T-helper 1 cell treated with Interleukin-12 subunit alpha and Interleukin-12 subunit beta and Interleukin-4 antibody, amounts not matched to agents 30 μg/mL and 1 μg/mL, for 36 hours (primary cell): ENCODE measurements around the gene PIP5KL1.
"Not testable (repeated sequence)": the region's sequence is repeated elsewhere in the genome, so short reads cannot be mapped to it uniquely, and the experiment has no call there.

Experiments used
- H3K27ac Mint-ChIP-seq: one replicate; pipeline ENCODE4 v1.8.0; 2021; ENCODE audit warnings: mild to moderate bottlenecking, mixed read lengths
- H3K27me3 Mint-ChIP-seq: one replicate; pipeline ENCODE4 v1.8.0; 2021; ENCODE audit warnings: low read depth, mixed read lengths
- H3K36me3 Mint-ChIP-seq: one replicate; pipeline ENCODE4 v1.8.0; 2021; ENCODE audit warnings: low read depth, mixed read lengths
- H3K4me1 Mint-ChIP-seq: one replicate; pipeline ENCODE4 v1.8.0; 2021; ENCODE audit warnings: low read depth, mixed read lengths
- H3K4me3 Mint-ChIP-seq: one replicate; pipeline ENCODE4 v1.8.0; 2021; ENCODE audit warnings: mild to moderate bottlenecking, moderate library complexity, mixed read lengths
- H3K9me3 Mint-ChIP-seq: one replicate; pipeline ENCODE4 v1.8.0; 2021; ENCODE audit warnings: mixed read lengths

Gene PIP5KL1

DNA sequence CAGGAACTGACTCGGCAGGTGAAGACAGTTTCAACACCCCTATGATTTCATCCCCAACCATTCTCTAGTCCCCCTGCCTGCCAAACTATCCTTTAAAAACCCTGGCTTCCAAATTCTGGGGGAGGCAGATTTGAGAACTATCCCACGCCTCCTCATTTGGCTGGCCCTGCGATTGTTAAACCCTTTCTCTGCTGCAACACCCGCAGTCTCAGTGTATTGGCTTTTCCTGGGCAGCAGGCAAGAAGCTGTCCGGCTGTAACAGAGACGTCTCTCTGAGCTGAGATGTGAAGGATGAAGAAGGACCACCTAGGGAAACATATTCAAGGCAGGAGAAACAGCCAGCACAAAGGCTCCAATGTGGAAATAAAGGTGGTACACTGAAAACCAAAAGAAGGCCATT is 37.7 kb downstream of the PIP5KL1 start:
- peaks cover 64% of the 10 kb centered on the region for H3K36me3 Mint-ChIP-seq
- no peak overlapping the region for H3K27ac Mint-ChIP-seq
- H3K9me3 Mint-ChIP-seq: peaks cover 18% of the 10 kb centered on the region
- no peaks in the 10 kb centered on the region for H3K27me3 Mint-ChIP-seq
- no peak overlapping the region for H3K4me3 Mint-ChIP-seq
- peaks cover 24% of the 10 kb centered on the region for H3K4me1 Mint-ChIP-seq

- peaks cover 58% of the 10 kb centered on the region for H3K36me3 Mint-ChIP-seq
- no peak overlapping the region for H3K27ac Mint-ChIP-seq
- H3K9me3 Mint-ChIP-seq: peaks cover 13% of the 10 kb centered on the region
- peaks cover 20% of the 10 kb centered on the region for H3K4me1 Mint-ChIP-seq
- no peaks in the 10 kb centered on the region for H3K27me3 Mint-ChIP-seq
- H3K4me3 Mint-ChIP-seq: no peak overlapping the region
Measured at GRCh38 chr9:127890053-127890452, 40.5 kb downstream of the PIP5KL1 start.

DNA sequence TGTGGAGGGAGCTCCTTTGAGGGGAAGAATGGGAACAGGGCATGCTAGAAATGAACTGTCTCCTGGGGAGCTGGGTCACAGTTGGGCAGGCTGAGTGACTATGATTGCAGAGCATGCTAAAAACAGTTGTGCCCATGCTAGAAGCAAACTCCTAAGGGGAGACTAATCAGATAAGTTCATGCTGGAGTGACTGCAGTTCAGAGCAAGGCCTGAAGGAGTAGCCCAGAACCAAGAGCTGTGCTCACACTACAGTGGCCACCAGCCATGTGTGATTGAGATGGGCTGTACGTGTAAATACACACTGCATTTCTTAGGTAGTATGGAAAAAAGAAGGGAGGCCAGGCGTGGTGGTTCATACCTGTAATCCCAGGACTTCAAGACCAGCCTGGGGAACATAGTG is 42.8 kb downstream of the PIP5KL1 start:
- H3K4me3 Mint-ChIP-seq: no peak overlapping the region
- H3K36me3 Mint-ChIP-seq: peaks cover 47% of the 10 kb centered on the region
- no peaks in the 10 kb centered on the region for H3K9me3 Mint-ChIP-seq
- no peaks in the 10 kb centered on the region for H3K27me3 Mint-ChIP-seq
- H3K4me1 Mint-ChIP-seq: peaks cover 18% of the 10 kb centered on the region
- H3K27ac Mint-ChIP-seq: no peak overlapping the region

GRCh38 chr9:127886401-127886972 is 44.1 kb downstream of the PIP5KL1 start:
- Mint-ChIP-seq H3K4me1 (peaks cover 16% of the 10 kb centered on the region), H3K36me3 (peaks cover 41% of the 10 kb centered on the region), H3K9me3 (no peaks in the 10 kb centered on the region), H3K27ac (no peak overlapping the region), H3K27me3 (no peaks in the 10 kb centered on the region), H3K4me3 (no peak overlapping the region)

DNA sequence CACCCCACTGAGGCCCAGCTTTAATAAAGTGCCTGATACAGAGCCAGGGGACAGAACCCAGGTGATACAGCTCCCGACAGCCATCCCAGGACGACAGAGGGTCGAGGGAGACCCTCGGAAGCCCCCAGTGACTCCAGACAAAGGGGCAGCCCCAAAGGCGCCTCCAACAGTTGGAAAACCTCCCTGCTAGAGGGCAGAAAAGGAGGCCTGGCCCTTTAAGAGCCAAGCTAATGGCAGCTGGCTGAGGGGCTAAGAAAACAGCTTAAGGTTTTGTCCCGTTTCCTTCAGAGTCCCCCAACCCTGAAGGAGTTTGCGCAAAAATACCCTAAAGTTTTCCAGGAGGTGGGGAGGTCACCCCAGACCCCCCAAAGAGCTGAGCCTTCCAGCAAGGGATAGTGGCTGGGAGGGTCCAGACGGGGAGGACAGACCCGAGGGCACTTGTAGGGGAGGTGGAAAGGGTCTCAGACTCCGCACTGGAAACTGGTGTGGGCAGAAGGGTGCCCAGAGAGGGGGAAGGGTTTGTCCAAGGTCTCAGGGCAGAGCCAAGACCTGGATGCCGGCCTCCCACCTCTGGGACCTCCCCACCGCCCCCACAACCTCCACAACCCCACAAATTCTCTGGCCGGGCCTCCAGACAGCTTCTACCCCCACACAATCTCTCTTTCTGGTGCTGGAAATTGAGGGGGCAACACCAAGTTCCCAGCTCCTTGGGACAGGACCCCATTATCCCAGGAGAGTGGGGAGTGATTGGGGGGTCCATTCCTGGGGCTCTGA is 44.9 kb downstream of the PIP5KL1 start:
- Mint-ChIP-seq H3K4me1 (peaks cover 16% of the 10 kb centered on the region), H3K9me3 (no peaks in the 10 kb centered on the region), H3K36me3 (peaks cover 37% of the 10 kb centered on the region)

GRCh38 chr9:127884976-127885490 is 45.5 kb downstream of the PIP5KL1 start:
- H3K36me3 Mint-ChIP-seq: peaks cover 33% of the 10 kb centered on the region
- H3K4me1 Mint-ChIP-seq: peaks cover 14% of the 10 kb centered on the region
- H3K27me3 Mint-ChIP-seq: no peaks in the 10 kb centered on the region
- H3K27ac Mint-ChIP-seq: no peak overlapping the region
- H3K9me3 Mint-ChIP-seq: no peaks in the 10 kb centered on the region
- no peak overlapping the region for H3K4me3 Mint-ChIP-seq

More for the DNA sequence above, 44.9 kb downstream of the PIP5KL1 start:
- Mint-ChIP-seq H3K27me3 (no peaks in the 10 kb centered on the region), H3K27ac (no peak overlapping the region), H3K4me3 (no peak overlapping the region)

DNA sequence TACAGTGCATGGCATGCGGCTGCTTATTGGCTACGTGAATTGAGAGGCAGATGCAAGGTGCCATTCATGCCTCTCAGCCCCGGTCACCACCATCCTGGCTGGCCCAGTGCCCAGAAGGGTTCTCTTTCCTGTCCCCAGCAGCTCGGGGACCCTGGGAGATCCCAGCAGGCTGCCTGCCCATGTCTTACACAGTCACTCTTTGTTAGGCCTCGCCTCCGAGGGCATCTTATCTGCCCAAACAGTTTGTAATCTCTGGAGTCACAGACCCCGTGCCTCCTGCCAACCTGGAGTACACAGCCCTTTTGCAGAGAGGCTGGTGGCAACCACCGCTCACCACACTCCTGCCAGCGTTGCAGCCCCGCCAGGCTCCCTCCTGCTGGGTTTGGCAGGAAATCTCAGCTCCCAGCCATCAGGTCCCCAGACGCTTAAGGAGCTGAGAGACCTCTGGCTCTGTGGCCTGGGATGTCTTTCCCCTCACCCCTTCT is 46.1 kb downstream of the PIP5KL1 start:
- Mint-ChIP-seq H3K4me1 (peaks cover 12% of the 10 kb centered on the region), H3K4me3 (no peak overlapping the region), H3K27me3 (no peaks in the 10 kb centered on the region), H3K9me3 (no peaks in the 10 kb centered on the region), H3K27ac (no peak overlapping the region), H3K36me3 (peaks cover 30% of the 10 kb centered on the region)

GRCh38 chr9:127883959-127884358 is 46.6 kb downstream of the PIP5KL1 start:
- Mint-ChIP-seq H3K36me3 (peaks cover 32% of the 10 kb centered on the region), H3K27me3 (no peaks in the 10 kb centered on the region), H3K4me1 (peaks cover 12% of the 10 kb centered on the region), H3K4me3 (no peak overlapping the region), H3K9me3 (no peaks in the 10 kb centered on the region), H3K27ac (no peak overlapping the region)

DNA sequence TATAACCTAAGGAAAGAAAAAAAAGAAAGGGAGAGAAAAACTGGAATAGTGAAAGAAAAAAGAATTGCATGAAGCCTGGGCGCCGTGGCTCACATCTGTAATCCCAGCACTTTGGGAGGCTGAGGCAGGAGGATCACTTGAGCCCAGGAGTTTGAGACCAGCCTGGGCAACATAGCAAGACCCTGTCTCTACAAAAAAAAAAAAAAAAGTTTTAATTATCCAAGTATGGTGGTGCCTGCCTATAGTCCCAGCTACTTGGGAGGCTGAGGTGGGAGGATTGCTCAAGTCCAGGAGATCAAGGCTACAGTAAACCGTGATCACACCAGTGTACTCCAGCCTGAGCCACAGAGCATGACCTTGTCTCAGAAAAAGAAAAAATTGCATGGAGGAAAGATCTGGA is 48.9 kb downstream of the PIP5KL1 start:
- not testable (repeated sequence) for H3K4me3 Mint-ChIP-seq, H3K27me3 Mint-ChIP-seq, H3K4me1 Mint-ChIP-seq, H3K9me3 Mint-ChIP-seq, H3K27ac Mint-ChIP-seq
- H3K36me3 Mint-ChIP-seq: peaks cover 23% of the 10 kb centered on the region

- H3K4me1 Mint-ChIP-seq: peaks cover 8% of the 10 kb centered on the region
- H3K9me3 Mint-ChIP-seq: no peaks in the 10 kb centered on the region
- peaks cover 17% of the 10 kb centered on the region for H3K36me3 Mint-ChIP-seq
Measured at GRCh38 chr9:127880143-127880542, 50.4 kb downstream of the PIP5KL1 start.

DNA sequence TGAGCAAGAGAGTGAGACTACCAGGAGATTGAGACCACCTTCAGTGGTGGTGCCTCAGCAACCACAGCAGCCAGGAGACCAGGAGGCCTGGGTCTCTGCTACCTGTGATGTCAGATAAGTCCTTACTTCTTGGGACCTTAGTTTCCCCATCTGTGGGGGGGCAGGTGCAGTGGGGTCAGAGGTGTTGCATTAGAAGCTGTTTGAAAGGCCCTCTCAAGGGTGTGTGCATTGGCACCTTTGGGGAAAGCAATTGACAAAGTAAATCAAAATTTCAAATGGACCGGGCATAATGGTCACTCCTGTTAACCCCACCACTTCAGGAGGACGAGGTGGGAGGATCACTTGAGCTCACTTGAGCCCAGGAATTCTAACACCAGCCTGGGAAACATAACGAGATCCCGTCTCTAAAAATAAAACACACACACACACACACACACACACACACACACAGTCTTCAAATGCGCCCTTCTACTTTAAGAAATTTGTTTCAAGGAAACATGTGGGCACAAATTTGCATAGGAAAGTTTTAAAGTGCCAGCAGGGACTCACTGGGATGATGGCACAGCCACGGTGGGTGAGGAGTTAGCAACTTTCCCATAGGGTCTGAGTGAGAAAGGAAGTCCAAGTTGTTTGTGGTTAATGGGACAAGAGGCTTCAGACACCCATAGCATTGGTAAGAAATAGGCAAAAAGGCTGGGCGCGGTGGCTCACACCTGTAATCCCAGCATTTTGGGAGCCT is 51.8 kb downstream of the PIP5KL1 start:
- H3K27ac Mint-ChIP-seq: no peak overlapping the region
- H3K4me3 Mint-ChIP-seq: no peak overlapping the region
- H3K4me1 Mint-ChIP-seq: peaks cover 4% of the 10 kb centered on the region
- H3K36me3 Mint-ChIP-seq: peaks cover 9% of the 10 kb centered on the region
- no peaks in the 10 kb centered on the region for H3K9me3 Mint-ChIP-seq
- H3K27me3 Mint-ChIP-seq: peaks cover 4% of the 10 kb centered on the region

More at GRCh38 chr9:127880143-127880542, 50.4 kb downstream of the PIP5KL1 start:
- no peak overlapping the region for H3K27ac Mint-ChIP-seq
- peaks cover 4% of the 10 kb centered on the region for H3K27me3 Mint-ChIP-seq
- no peak overlapping the region for H3K4me3 Mint-ChIP-seq

- Mint-ChIP-seq H3K27me3 (peaks cover 4% of the 10 kb centered on the region), H3K27ac (no peak overlapping the region), H3K9me3 (no peaks in the 10 kb centered on the region), H3K4me1 (peaks cover 4% of the 10 kb centered on the region), H3K4me3 (no peak overlapping the region), H3K36me3 (peaks cover 9% of the 10 kb centered on the region)
Measured at GRCh38 chr9:127878001-127878651, 52.5 kb downstream of the PIP5KL1 start.

GRCh38 chr9:127877566-127877998 is 53.0 kb downstream of the PIP5KL1 start, which contains the start of gene AK1:
Gene AK1, minus strand, starts transcription at chr9:127877675. Its CDS starts 3,058 bp downstream, at chr9:127874617.
- peaks cover 4% of the 10 kb centered on the region for H3K36me3 Mint-ChIP-seq
- H3K4me3 Mint-ChIP-seq: no peak within 1 kb of the TSS
- no peaks in the 10 kb centered on the region for H3K9me3 Mint-ChIP-seq
- no peak within 1 kb of the TSS for H3K27ac Mint-ChIP-seq
- H3K27me3 Mint-ChIP-seq: peaks cover 4% of the 10 kb centered on the region
- H3K4me1 Mint-ChIP-seq: peaks cover under 1% of the 10 kb centered on the region
